Testis (tissue), 2 donors: ENCODE measurements around the gene RNF157.

Source experiments
- POLR2A ChIP-seq: fragments of 450-650 bp; IDR thresholded peaks from one replicate; pipeline ENCODE4 v1.6.1; 2017; ENCODE audit warnings: antibody characterized with exemption, mild to moderate bottlenecking, moderate library complexity
- TF ChIP-seq, protein P1 (sequence below), 3 experiments: fragments of 450-650 bp in 2 of 3; fragments of 200-600 bp in 1 of 3; sonication (generic) in 1 of 3; IDR thresholded peaks; one replicate each; pipeline ENCODE4 v1.5.1; 2016 to 2019; ENCODE audit warnings: antibody characterized with exemption in 3 of 3, mild to moderate bottlenecking in 2 of 3, moderate library complexity in 1 of 3

- TF ChIP-seq POLR2A: no peak
- TF ChIP-seq, protein P1, sequence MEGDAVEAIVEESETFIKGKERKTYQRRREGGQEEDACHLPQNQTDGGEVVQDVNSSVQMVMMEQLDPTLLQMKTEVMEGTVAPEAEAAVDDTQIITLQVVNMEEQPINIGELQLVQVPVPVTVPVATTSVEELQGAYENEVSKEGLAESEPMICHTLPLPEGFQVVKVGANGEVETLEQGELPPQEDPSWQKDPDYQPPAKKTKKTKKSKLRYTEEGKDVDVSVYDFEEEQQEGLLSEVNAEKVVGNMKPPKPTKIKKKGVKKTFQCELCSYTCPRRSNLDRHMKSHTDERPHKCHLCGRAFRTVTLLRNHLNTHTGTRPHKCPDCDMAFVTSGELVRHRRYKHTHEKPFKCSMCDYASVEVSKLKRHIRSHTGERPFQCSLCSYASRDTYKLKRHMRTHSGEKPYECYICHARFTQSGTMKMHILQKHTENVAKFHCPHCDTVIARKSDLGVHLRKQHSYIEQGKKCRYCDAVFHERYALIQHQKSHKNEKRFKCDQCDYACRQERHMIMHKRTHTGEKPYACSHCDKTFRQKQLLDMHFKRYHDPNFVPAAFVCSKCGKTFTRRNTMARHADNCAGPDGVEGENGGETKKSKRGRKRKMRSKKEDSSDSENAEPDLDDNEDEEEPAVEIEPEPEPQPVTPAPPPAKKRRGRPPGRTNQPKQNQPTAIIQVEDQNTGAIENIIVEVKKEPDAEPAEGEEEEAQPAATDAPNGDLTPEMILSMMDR (IDR thresholded peaks at IDR 0.05): no peak
Measured at GRCh38 chr17:76247304-76247703, 7.0 kb upstream of the RNF157 start.
